ENCODE results near the gene FASTK. TPM values are rescaled to one million over a fixed set of nuclear protein-coding genes. Genes with fewer than 3 reads are reported as not detected.

Gene FASTK
- total and polyA plus RNA-seq, 4 donors = 28.9 to 108 (median 89.9) TPM

DNA sequence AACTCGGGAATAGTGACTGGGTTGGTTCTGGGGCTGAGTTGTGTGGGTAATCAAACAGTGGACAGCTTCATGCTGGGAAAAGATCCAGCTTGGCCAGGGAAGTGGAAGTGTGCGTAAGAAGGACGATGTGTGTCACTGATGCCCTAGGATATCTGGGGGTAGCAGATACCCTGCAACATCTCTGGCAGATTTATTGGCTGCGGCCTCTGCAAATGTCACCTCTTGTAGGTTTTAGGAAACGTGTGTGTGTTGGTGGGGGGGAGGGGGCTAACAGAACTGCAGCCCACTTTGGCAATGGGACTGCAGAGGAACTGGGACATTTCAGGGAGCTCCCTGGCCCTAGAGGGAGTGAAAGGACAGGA, 4.7 kb upstream of the FASTK start:
- no peaks in the 10 kb centered on the region for H3K36me3 ChIP-seq (ENCODE audit: control insufficient read depth in 4 of 4, insufficient read depth in 4 of 4, low read length in 4 of 4)
- DNase-seq (peak in 1 of 3 donors; percentile 61), ATAC-seq (ENCODE audit: insufficient read depth, low FRiP score) (no peak)
- TF ChIP-seq, protein P1, sequence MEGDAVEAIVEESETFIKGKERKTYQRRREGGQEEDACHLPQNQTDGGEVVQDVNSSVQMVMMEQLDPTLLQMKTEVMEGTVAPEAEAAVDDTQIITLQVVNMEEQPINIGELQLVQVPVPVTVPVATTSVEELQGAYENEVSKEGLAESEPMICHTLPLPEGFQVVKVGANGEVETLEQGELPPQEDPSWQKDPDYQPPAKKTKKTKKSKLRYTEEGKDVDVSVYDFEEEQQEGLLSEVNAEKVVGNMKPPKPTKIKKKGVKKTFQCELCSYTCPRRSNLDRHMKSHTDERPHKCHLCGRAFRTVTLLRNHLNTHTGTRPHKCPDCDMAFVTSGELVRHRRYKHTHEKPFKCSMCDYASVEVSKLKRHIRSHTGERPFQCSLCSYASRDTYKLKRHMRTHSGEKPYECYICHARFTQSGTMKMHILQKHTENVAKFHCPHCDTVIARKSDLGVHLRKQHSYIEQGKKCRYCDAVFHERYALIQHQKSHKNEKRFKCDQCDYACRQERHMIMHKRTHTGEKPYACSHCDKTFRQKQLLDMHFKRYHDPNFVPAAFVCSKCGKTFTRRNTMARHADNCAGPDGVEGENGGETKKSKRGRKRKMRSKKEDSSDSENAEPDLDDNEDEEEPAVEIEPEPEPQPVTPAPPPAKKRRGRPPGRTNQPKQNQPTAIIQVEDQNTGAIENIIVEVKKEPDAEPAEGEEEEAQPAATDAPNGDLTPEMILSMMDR (IDR thresholded peaks at IDR 0.05; ENCODE audit: control extremely low read depth, extremely low read depth) = no peak
- H3K4me1 ChIP-seq (ENCODE audit: control insufficient read depth in 5 of 5, insufficient read depth in 5 of 5, low read length in 5 of 5) = peaks cover 12 to 62% (median 27%) of the 10 kb centered on the region in 5 donors
- H3K27me3 ChIP-seq (ENCODE audit: control insufficient read depth in 3 of 3, insufficient read depth in 3 of 3, low read length in 2 of 3) = no peaks in the 10 kb centered on the region
- H3K9ac ChIP-seq (ENCODE audit: insufficient read depth in 1 of 2, low read length in 2 of 2) = peak overlapping the region in 1 of 2 donors; percentile 11
- peak overlapping the region; percentile 81 to 89 for H3K27ac ChIP-seq (ENCODE audit: low read depth in 1 of 2, low read length in 1 of 2)
- H3K9me3 ChIP-seq (ENCODE audit: control insufficient read depth in 4 of 4, insufficient read depth in 3 of 4, low read length in 3 of 4) = no peaks in the 10 kb centered on the region
- 39 to 41% methylated on average over 5 of the region's 5 CpGs for WGBS, 2 donors
- H3K4me3 ChIP-seq = no peak overlapping the region

GRCh38 chr7:151083824-151084160, 3.2 kb upstream of the FASTK start:
- H3K27me3 ChIP-seq (ENCODE audit: control insufficient read depth in 3 of 3, insufficient read depth in 3 of 3, low read length in 2 of 3) = no peaks in the 10 kb centered on the region
- H3K36me3 ChIP-seq (ENCODE audit: control insufficient read depth in 4 of 4, insufficient read depth in 4 of 4, low read length in 4 of 4) = peaks cover 0 to 4% (median 0%) of the 10 kb centered on the region in 4 donors
- H3K9ac ChIP-seq (ENCODE audit: insufficient read depth in 1 of 2, low read length in 2 of 2) = no peak overlapping the region
- WGBS, 2 donors = 29 to 34% methylated on average over 3 of the region's 3 CpGs
- H3K4me1 ChIP-seq (ENCODE audit: control insufficient read depth in 5 of 5, insufficient read depth in 5 of 5, low read length in 5 of 5) = peaks cover 13 to 61% (median 34%) of the 10 kb centered on the region in 5 donors
- no peak overlapping the region for H3K27ac ChIP-seq (ENCODE audit: low read depth in 1 of 2, low read length in 1 of 2)
- H3K4me3 ChIP-seq = peak overlapping the region; percentile 70
- DNase-seq (peak in 1 of 3 donors; percentile 15), ATAC-seq (ENCODE audit: insufficient read depth, low FRiP score) (no peak)
- TF ChIP-seq, protein P1 (IDR thresholded peaks at IDR 0.05; ENCODE audit: control extremely low read depth, extremely low read depth) = no peak
- no peaks in the 10 kb centered on the region for H3K9me3 ChIP-seq (ENCODE audit: control insufficient read depth in 4 of 4, insufficient read depth in 3 of 4, low read length in 3 of 4)

DNA sequence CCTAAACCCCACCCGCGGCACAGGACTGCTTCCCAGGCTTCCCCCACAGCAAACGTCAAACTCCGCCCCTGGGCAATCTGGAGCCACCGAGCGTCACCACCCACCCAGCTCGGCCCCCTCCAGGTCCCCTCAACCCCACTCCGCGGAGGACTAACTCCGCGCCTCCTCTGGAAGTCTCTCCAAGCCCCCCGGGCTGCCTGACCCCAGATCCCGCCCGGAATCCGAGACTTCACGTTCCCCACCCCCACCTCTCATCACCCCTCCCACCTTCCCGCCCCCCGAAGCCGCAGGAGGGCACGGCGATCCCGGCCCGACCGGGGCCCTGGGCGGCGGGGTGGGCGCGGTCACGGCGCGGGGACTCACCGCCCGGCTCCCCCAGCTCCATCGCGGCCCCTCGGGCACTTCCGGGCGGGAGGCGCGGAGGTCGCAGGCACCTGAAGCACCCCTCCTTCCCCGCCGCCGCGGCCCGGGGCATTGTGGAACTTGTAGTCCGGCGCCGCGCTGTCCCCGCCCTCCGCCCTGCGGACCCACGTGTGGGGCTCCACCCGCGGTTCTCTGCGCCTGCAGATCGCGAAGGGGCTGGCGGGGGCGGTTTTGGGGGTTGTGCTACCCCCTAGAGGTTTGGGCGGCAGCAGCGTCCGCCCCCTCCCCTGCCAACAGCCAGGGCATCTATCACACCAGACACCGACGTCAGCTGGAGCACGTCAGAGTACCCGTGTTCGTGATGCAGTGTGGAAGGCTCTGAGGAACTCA, 2.6 kb upstream of the FASTK start, which contains the start of gene TMUB1:
TSS of gene TMUB1 (minus strand) at position 423 of the 753 bp plus-strand sequence. CDS start 930 bp downstream, outside the sequence.
- ATAC-seq (ENCODE audit: insufficient read depth, low FRiP score) (peak; percentile 56), DNase-seq (peak; percentile 56 to 74 (median 67))
- 1% methylated on average over 54 to 69 of the region's 69 CpGs for WGBS, 2 donors
- peaks cover 0 to 4% (median under 1%) of the 10 kb centered on the region in 4 donors for H3K36me3 ChIP-seq (ENCODE audit: control insufficient read depth in 4 of 4, insufficient read depth in 4 of 4, low read length in 4 of 4)
- no peaks in the 10 kb centered on the region for H3K9me3 ChIP-seq (ENCODE audit: control insufficient read depth in 4 of 4, insufficient read depth in 3 of 4, low read length in 3 of 4)
- peaks cover 13 to 59% (median 38%) of the 10 kb centered on the region in 5 donors for H3K4me1 ChIP-seq (ENCODE audit: control insufficient read depth in 5 of 5, insufficient read depth in 5 of 5, low read length in 5 of 5)
- H3K27me3 ChIP-seq (ENCODE audit: control insufficient read depth in 3 of 3, insufficient read depth in 3 of 3, low read length in 2 of 3) = no peaks in the 10 kb centered on the region
- peak within 1 kb of the TSS in 1 of 2 donors; percentile 36 for H3K9ac ChIP-seq (ENCODE audit: insufficient read depth in 1 of 2, low read length in 2 of 2)
- H3K4me3 ChIP-seq = peak within 1 kb of the TSS; percentile 70
- TF ChIP-seq, protein P1 (IDR thresholded peaks at IDR 0.05; ENCODE audit: control extremely low read depth, extremely low read depth) = no peak
- H3K27ac ChIP-seq (ENCODE audit: low read depth in 1 of 2, low read length in 1 of 2) = peak within 1 kb of the TSS; percentile 58 to 75

Measured in lung (tissue), 12 donors.